Hepatocyte (in vitro differentiated cells): ENCODE measurements around the gene DCAF8. TPM values are rescaled to one million over a fixed set of nuclear protein-coding genes. Genes with fewer than 3 reads are reported as not detected.
A peak's percentile ranks its signal among the peaks of the same experiment; 100 is the strongest.

Experiments used
- DNase-seq: peaks from one replicate; pipeline ENCODE4 v3.0.0-alpha.2; 2016; ENCODE audit warnings: low spot score
- H2AFZ ChIP-seq: fragments of 200-600 bp; sonication (generic); 2 replicates; pipeline ENCODE4 v1.6.0; 2016; ENCODE audit warnings: antibody characterized with exemption, mild to moderate bottlenecking
- H3K27ac ChIP-seq: fragments of 200-600 bp; sonication (generic); 2 replicates; pipeline ENCODE4 v1.5.1; 2016; ENCODE audit warnings: mild to moderate bottlenecking
- H3K27me3 ChIP-seq: fragments of 200-600 bp; sonication (generic); 2 replicates; pipeline ENCODE4 v1.6.1; 2016
- H3K36me3 ChIP-seq: fragments of 200-600 bp; sonication (generic); replicated peaks from 2 replicates; pipeline ENCODE4 v1.5.1; 2016; ENCODE audit warnings: low read depth; ENCODE audit not compliant: insufficient read depth
- H3K4me1 ChIP-seq: fragments of 200-600 bp; sonication (generic); 2 replicates; pipeline ENCODE4 v1.5.1; 2016; ENCODE audit warnings: mild to moderate bottlenecking, moderate library complexity; ENCODE audit not compliant: insufficient read depth
- H3K4me2 ChIP-seq: fragments of 200-600 bp; sonication (generic); 2 replicates; pipeline ENCODE4 v1.6.0; 2016
- H3K4me3 ChIP-seq: fragments of 200-600 bp; sonication (generic); 2 replicates; pipeline ENCODE4 v1.5.1; 2016; ENCODE audit warnings: mild to moderate bottlenecking
- H3K79me2 ChIP-seq: fragments of 200-600 bp; sonication (generic); 2 replicates; pipeline ENCODE4 v1.6.0; 2017; ENCODE audit warnings: mild to moderate bottlenecking
- H3K9me2 ChIP-seq: fragments of 200-600 bp; sonication (generic); replicated peaks from 2 replicates; pipeline ENCODE4 v1.6.0; 2017; ENCODE audit warnings: mild to moderate bottlenecking; ENCODE audit not compliant: insufficient read depth
- H3K9me3 ChIP-seq: fragments of 200-600 bp; sonication (generic); 2 replicates; pipeline ENCODE4 v1.5.1; 2016; ENCODE audit warnings: low read depth, mild to moderate bottlenecking
- H4K20me1 ChIP-seq: fragments of 200-600 bp; sonication (generic); 2 replicates; pipeline ENCODE4 v1.6.0; 2016; ENCODE audit warnings: mild to moderate bottlenecking; ENCODE audit not compliant: insufficient read depth, poor library complexity, severe bottlenecking
- CTCF ChIP-seq: fragments of 200-600 bp; sonication (generic); IDR thresholded peaks from 2 replicates; pipeline ENCODE4 v1.5.1; 2016; ENCODE audit warnings: antibody characterized with exemption, mild to moderate bottlenecking; ENCODE audit not compliant: poor library complexity
- EZH2 ChIP-seq: fragments of 200-600 bp; sonication (generic); IDR thresholded peaks from 2 replicates; pipeline ENCODE4 v1.6.1; 2016; ENCODE audit warnings: antibody characterized with exemption, mild to moderate bottlenecking, borderline replicate concordance
- EZH2phosphoT487 ChIP-seq: fragments of 200-600 bp; sonication (generic); IDR thresholded peaks from one replicate; pipeline ENCODE4 v1.6.1; 2018; ENCODE audit warnings: antibody characterized with exemption, mild to moderate bottlenecking, low read depth, moderate library complexity; ENCODE audit not compliant: unreplicated experiment, severe bottlenecking
- WGBS: methylation state at CpG from one replicate; pipeline ENCODE4 v1.1.6; 2016; ENCODE audit warnings: low lambda C conversion rate; ENCODE audit errors: missing lambda C conversion rate; 5-methylcytosine and 5-hydroxymethylcytosine counted together
- polyA plus RNA-seq: library from polyadenylated mRNA; unstranded; fragments of >200 nt; fragmentation: Nextera tagmentation; extraction: Ambion mirVana; gene quantifications from 2 replicates; pipeline ENCODE4 v1.2.1, GENCODE V29; 2016
- total RNA-seq: library from RNA; depleted of rRNA; stranded (reverse); fragments of >200 nt; gene quantifications from 2 replicates; pipeline ENCODE4 v1.2.3, GENCODE V29; 2014

The DCAF8 gene
- total and polyA plus RNA-seq, 2 experiments from 2014 or later = 95.1 to 110 TPM

- Histone ChIP-seq H4K20me1 (no peaks in the 10 kb centered on the region), H3K27ac (no peak overlapping the region), H3K4me1 (peaks cover 11% of the 10 kb centered on the region), H3K9me2 (no peaks in the 10 kb centered on the region), H3K36me3 (peaks cover 4% of the 10 kb centered on the region), H2AFZ (no peak overlapping the region), H3K4me3 (no peak overlapping the region), H3K27me3 (no peaks in the 10 kb centered on the region), H3K9me3 (no peaks in the 10 kb centered on the region), H3K79me2 (no peaks in the 10 kb centered on the region), H3K4me2 (no peak overlapping the region)
- no peak for TF ChIP-seq CTCF
- no peak for TF ChIP-seq EZH2phosphoT487
- TF ChIP-seq EZH2 = no peak
- DNase-seq = no peak
- WGBS = 89% methylated on average over 2 of the region's 2 CpGs
Measured at GRCh38 chr1:160220301-160220700, 42.0 kb downstream of the DCAF8 start.

GRCh38 chr1:160219062-160219929, 43.1 kb downstream of the DCAF8 start:
- Histone ChIP-seq H3K9me2 (no peaks in the 10 kb centered on the region), H2AFZ (no peak overlapping the region), H3K9me3 (no peaks in the 10 kb centered on the region), H3K4me2 (no peak overlapping the region), H3K27me3 (no peaks in the 10 kb centered on the region), H4K20me1 (no peaks in the 10 kb centered on the region), H3K27ac (peak overlapping the region; percentile 21), H3K4me1 (peaks cover 11% of the 10 kb centered on the region), H3K4me3 (no peak overlapping the region), H3K79me2 (no peaks in the 10 kb centered on the region), H3K36me3 (peaks cover 4% of the 10 kb centered on the region)
- WGBS = 65% methylated on average over 4 of the region's 4 CpGs
- peak; percentile 72 for DNase-seq
- TF ChIP-seq EZH2 = no peak
- peak; percentile 55 for TF ChIP-seq CTCF

GRCh38 chr1:160217481-160218051, 44.8 kb downstream of the DCAF8 start:
- no peak overlapping the region for H3K4me3 ChIP-seq
- no peaks in the 10 kb centered on the region for H3K9me2 ChIP-seq
- TF ChIP-seq CTCF = no peak
- TF ChIP-seq EZH2 = no peak
- TF ChIP-seq EZH2phosphoT487 = no peak
- H2AFZ ChIP-seq = no peak overlapping the region
- H3K4me2 ChIP-seq = no peak overlapping the region
- H4K20me1 ChIP-seq = no peaks in the 10 kb centered on the region
- H3K36me3 ChIP-seq = peaks cover 4% of the 10 kb centered on the region
- DNase-seq = no peak
- H3K27me3 ChIP-seq = no peaks in the 10 kb centered on the region
- H3K4me1 ChIP-seq = peaks cover 11% of the 10 kb centered on the region
- 82% methylated on average over 10 of the region's 10 CpGs for WGBS
- H3K27ac ChIP-seq = peak overlapping the region; percentile 59
- H3K79me2 ChIP-seq = no peaks in the 10 kb centered on the region
- H3K9me3 ChIP-seq = no peaks in the 10 kb centered on the region
